ENCODE measurements around the gene FPR1. TPM values are rescaled to one million over a fixed set of nuclear protein-coding genes. Genes with fewer than 3 reads are reported as not detected.

The FPR1 gene
- total and polyA plus RNA-seq, 2 of the 4 experiments (the other 2 are of a cell fraction) = not detected

DNA sequence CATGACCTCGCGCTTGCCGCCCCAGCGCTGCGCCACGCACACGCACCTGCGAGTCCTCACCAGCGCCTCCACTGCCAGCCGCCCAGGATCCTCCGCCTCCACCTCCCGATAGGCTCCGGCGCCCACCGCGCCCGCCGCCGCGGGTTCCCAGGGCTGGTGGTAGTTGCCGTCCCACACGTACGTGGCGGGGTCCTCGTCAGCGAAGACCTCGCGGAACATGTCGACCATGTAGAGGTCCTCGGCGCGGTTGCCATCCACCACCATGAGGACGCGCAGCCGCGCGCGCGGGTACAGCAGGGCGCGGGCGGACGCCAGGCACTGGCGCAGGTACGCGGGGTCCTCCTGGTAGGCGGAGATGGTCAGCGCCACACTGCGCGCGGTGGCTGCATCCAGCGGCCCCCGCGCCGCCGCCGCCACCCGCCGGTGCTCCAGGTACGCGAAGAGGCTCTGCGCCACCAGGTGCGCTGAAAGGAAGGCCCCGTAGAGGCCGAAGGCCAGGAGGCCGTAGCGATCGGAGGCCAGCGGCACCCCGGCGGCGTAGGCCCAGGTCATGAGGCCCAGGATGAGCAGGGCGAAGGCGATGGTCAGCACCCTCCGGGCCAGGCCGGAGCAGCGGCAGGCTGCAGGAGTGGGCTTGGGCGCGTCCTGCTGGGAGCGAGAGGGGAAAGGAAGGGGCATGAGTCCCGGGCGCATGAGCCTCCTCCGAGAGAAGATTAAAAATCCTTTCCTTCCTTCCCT lies 32.3 kb downstream of the FPR1 start:
- dilution Hi-C loops (cut with HindIII; ENCODE audit: low sequenced_read_pairs, unreplicated experiment) = no loop called here
- Histone ChIP-seq H2AK5ac (ENCODE audit: low read depth, low read length) (no peak overlapping the region), H3K4ac (ENCODE audit: low read depth, low read length) (no peak overlapping the region), H3K4me2 (ENCODE audit: low read depth, low read length) (peak overlapping the region; percentile 27; the same call in 1 of the 2 replicates), H3K14ac (replicated peaks; ENCODE audit: low read depth, low read length) (no peak overlapping the region), H3K79me1 (ENCODE audit: low read depth in 1 of 2, low read length in 2 of 2) (no peaks in the 10 kb centered on the region), H3K56ac (ENCODE audit: extremely low read depth, insufficient read depth, low read length) (no peak overlapping the region), H2AFZ (replicated peaks; ENCODE audit: low read length, poor library complexity) (peak overlapping the region; percentile 58), H4K5ac (ENCODE audit: low read depth, low read length) (no peak overlapping the region), H3K9me3 (ENCODE audit: control insufficient read depth, insufficient read depth, low read length) (peaks cover 5% of the 10 kb centered on the region), H4K91ac (ENCODE audit: insufficient read depth, low read depth, low read length) (no peak overlapping the region), H3K9me1 (ENCODE audit: insufficient read depth, low read length) (no peaks in the 10 kb centered on the region), H2BK15ac (ENCODE audit: low read depth, low read length) (no peak overlapping the region), H3K36me3 (ENCODE audit: control insufficient read depth, insufficient read depth, low read length) (no peaks in the 10 kb centered on the region), H2AK9ac (replicated peaks; ENCODE audit: low read depth, low read length, poor library complexity) (no peak overlapping the region), H3K27me3 (ENCODE audit: control insufficient read depth, insufficient read depth, low read length) (peaks cover 51% of the 10 kb centered on the region), H3K18ac (ENCODE audit: low read depth, low read length) (no peak overlapping the region), H2BK20ac (ENCODE audit: low read depth, low read length) (no peak overlapping the region), H2BK5ac (ENCODE audit: low read depth, low read length, poor library complexity, severe bottlenecking) (no peak overlapping the region), H3K4me3 (ENCODE audit: insufficient read depth, low read depth, low read length) (no peak overlapping the region), H3K27ac (ENCODE audit: insufficient read depth, low read length) (no peak overlapping the region), H2BK120ac (ENCODE audit: low read depth, low read length) (no peak overlapping the region), H4K20me1 (ENCODE audit: insufficient read depth, low read length) (no peaks in the 10 kb centered on the region), H3K23ac (ENCODE audit: low read depth, low read length) (no peak overlapping the region), H3K4me1 (ENCODE audit: control insufficient read depth, insufficient read depth, low read length) (no peaks in the 10 kb centered on the region; the same call in 1 of the 2 replicates), H4K8ac (ENCODE audit: low read depth in 2 of 2, low read length in 2 of 2) (no peak overlapping the region), H3K9ac (ENCODE audit: low read depth, low read length) (no peak overlapping the region)
- TF ChIP-seq CHD1 (IDR thresholded peaks at IDR 0.05; ENCODE audit: low read depth, low read length) (no peak), MXI1 (IDR thresholded peaks at IDR 0.05; ENCODE audit: borderline replicate concordance, low read depth, low read length) (no peak), RFX5 (IDR thresholded peaks at IDR 0.05; ENCODE audit: low read depth, low read length) (no peak), CEBPB (IDR thresholded peaks at IDR 0.05; ENCODE audit: low read depth, low read length) (no peak), RAD21 (IDR thresholded peaks at IDR 0.05; ENCODE audit: low read length) (no peak), RCOR1 (IDR thresholded peaks at IDR 0.05; ENCODE audit: insufficient replicate concordance, low read length) (no peak), MAFK (IDR thresholded peaks at IDR 0.05; ENCODE audit: low read depth, low read length) (no peak), NFE2L2 (IDR thresholded peaks at IDR 0.05; ENCODE audit: low read depth, low read length) (no peak), MAZ (IDR thresholded peaks at IDR 0.05; ENCODE audit: borderline replicate concordance, low read depth, low read length) (no peak), FOS (IDR thresholded peaks at IDR 0.05; ENCODE audit: low read depth, low read length) (no peak), SMC3 (IDR thresholded peaks at IDR 0.05; ENCODE audit: low read depth, low read length) (no peak), BHLHE40 (IDR thresholded peaks at IDR 0.05; ENCODE audit: low read depth, low read length) (no peak)
- TF ChIP-seq, protein P1, sequence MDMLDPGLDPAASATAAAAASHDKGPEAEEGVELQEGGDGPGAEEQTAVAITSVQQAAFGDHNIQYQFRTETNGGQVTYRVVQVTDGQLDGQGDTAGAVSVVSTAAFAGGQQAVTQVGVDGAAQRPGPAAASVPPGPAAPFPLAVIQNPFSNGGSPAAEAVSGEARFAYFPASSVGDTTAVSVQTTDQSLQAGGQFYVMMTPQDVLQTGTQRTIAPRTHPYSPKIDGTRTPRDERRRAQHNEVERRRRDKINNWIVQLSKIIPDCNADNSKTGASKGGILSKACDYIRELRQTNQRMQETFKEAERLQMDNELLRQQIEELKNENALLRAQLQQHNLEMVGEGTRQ (IDR thresholded peaks at IDR 0.05; ENCODE audit: low read depth, low read length) = no peak
- TF ChIP-seq, protein P2, sequence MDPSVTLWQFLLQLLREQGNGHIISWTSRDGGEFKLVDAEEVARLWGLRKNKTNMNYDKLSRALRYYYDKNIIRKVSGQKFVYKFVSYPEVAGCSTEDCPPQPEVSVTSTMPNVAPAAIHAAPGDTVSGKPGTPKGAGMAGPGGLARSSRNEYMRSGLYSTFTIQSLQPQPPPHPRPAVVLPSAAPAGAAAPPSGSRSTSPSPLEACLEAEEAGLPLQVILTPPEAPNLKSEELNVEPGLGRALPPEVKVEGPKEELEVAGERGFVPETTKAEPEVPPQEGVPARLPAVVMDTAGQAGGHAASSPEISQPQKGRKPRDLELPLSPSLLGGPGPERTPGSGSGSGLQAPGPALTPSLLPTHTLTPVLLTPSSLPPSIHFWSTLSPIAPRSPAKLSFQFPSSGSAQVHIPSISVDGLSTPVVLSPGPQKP (IDR thresholded peaks at IDR 0.05; ENCODE audit: borderline replicate concordance, low read depth, low read length) = no peak
- TF ChIP-seq, protein P3, sequence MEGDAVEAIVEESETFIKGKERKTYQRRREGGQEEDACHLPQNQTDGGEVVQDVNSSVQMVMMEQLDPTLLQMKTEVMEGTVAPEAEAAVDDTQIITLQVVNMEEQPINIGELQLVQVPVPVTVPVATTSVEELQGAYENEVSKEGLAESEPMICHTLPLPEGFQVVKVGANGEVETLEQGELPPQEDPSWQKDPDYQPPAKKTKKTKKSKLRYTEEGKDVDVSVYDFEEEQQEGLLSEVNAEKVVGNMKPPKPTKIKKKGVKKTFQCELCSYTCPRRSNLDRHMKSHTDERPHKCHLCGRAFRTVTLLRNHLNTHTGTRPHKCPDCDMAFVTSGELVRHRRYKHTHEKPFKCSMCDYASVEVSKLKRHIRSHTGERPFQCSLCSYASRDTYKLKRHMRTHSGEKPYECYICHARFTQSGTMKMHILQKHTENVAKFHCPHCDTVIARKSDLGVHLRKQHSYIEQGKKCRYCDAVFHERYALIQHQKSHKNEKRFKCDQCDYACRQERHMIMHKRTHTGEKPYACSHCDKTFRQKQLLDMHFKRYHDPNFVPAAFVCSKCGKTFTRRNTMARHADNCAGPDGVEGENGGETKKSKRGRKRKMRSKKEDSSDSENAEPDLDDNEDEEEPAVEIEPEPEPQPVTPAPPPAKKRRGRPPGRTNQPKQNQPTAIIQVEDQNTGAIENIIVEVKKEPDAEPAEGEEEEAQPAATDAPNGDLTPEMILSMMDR (conservative IDR thresholded peaks at IDR 0.05; ENCODE audit: low read depth, low read length) = no peak
- 7% methylated on average over 42 of the region's 83 CpGs; no CpG with 5 or more reads in 1 of the 2 experiments for WGBS, 2 experiments (ENCODE audit: extremely low coverage in 2 of 2, insufficient read length in 1 of 2)
- in situ Hi-C loops (cut with MboI; ENCODE audit: low sequenced_read_pairs) = no loop called here
- intact Hi-C loops (cut with micrococcal nuclease) = no loop called here
- ChIA-PET CTCF (no interaction called here), POLR2A (ENCODE audit: unreplicated experiment) (no interaction called here)
- no TSS peak for BruUV-seq (replicated peaks)
- DNase-seq = no peak
- no peak; the same call in 1 of the 2 replicates for ATAC-seq (ENCODE audit: low read depth)
